HG03097 (cell line): ENCODE results near the gene TRIM77.
"Not testable (repeated sequence)": the region's sequence is repeated elsewhere in the genome, so short reads cannot be mapped to it uniquely, and the experiment has no call there.

ENCODE experiments used
- ATAC-seq: cut with Tn5 transposase; IDR thresholded peaks from one replicate; pipeline ENCODE4 v1.9.1; 2021; ENCODE audit not compliant: unreplicated experiment, low FRiP score

Gene TRIM77

GRCh38 chr11:89709999-89710398 is at the start of gene TRIM77:
TSS of gene TRIM77 (plus strand) at chr11:89710299. CDS start at chr11:89710299, 0 bp downstream.
- ATAC-seq: not testable (repeated sequence)

GRCh38 chr11:89667001-89667400 is 43.1 kb upstream of the TRIM77 start:
- no peak for ATAC-seq

GRCh38 chr11:89668158-89668557 is 41.9 kb upstream of the TRIM77 start:
- not testable (repeated sequence) for ATAC-seq

- not testable (repeated sequence) for ATAC-seq
Observed at GRCh38 chr11:89669586-89669985, 40.5 kb upstream of the TRIM77 start.

- ATAC-seq: not testable (repeated sequence)
Observed at GRCh38 chr11:89669993-89670669, 40.0 kb upstream of the TRIM77 start.

- ATAC-seq: not testable (repeated sequence)
Observed at GRCh38 chr11:89672547-89672946, 37.6 kb upstream of the TRIM77 start.

GRCh38 chr11:89673380-89673779 is 36.7 kb upstream of the TRIM77 start:
- ATAC-seq: not testable (repeated sequence)

- not testable (repeated sequence) for ATAC-seq
Observed at GRCh38 chr11:89675383-89675782, 34.7 kb upstream of the TRIM77 start.

- not testable (repeated sequence) for ATAC-seq
Observed at GRCh38 chr11:89675948-89676347, 34.2 kb upstream of the TRIM77 start.

- ATAC-seq: not testable (repeated sequence)
Observed at GRCh38 chr11:89707080-89707479, 3.0 kb upstream of the TRIM77 start.

GRCh38 chr11:89724866-89725498 is 14.9 kb downstream of the TRIM77 start:
- not testable (repeated sequence) for ATAC-seq

- not testable (repeated sequence) for ATAC-seq
Observed at GRCh38 chr11:89730215-89730614, 20.1 kb downstream of the TRIM77 start.

GRCh38 chr11:89736566-89736965 is 26.5 kb downstream of the TRIM77 start:
- no peak for ATAC-seq

GRCh38 chr11:89737116-89737515 is 27.0 kb downstream of the TRIM77 start:
- ATAC-seq: no peak

- not testable (repeated sequence) for ATAC-seq
Observed at GRCh38 chr11:89741406-89741805, 31.3 kb downstream of the TRIM77 start.

- not testable (repeated sequence) for ATAC-seq
Observed at GRCh38 chr11:89744158-89744557, 34.1 kb downstream of the TRIM77 start.

GRCh38 chr11:89750822-89751221 is 40.7 kb downstream of the TRIM77 start:
- not testable (repeated sequence) for ATAC-seq
